NK-92 (cell line): ENCODE measurements around the gene NEFH.
"Not testable (repeated sequence)": the region's sequence is repeated elsewhere in the genome, so short reads cannot be mapped to it uniquely, and the experiment has no call there.

ENCODE experiments used
- DNase-seq: peaks from one replicate; lab custom pipeline; 2025; ENCODE audit not compliant: unreplicated experiment; lab: John Stamatoyannopoulos, UW

NEFH gene

GRCh38 chr22:29463629-29464028 is 16.4 kb upstream of the NEFH start:
- no peak for DNase-seq

- DNase-seq: no peak
Measured at GRCh38 chr22:29464581-29464980, 15.4 kb upstream of the NEFH start.

GRCh38 chr22:29469755-29470154 is 10.3 kb upstream of the NEFH start:
- no peak for DNase-seq

DNA sequence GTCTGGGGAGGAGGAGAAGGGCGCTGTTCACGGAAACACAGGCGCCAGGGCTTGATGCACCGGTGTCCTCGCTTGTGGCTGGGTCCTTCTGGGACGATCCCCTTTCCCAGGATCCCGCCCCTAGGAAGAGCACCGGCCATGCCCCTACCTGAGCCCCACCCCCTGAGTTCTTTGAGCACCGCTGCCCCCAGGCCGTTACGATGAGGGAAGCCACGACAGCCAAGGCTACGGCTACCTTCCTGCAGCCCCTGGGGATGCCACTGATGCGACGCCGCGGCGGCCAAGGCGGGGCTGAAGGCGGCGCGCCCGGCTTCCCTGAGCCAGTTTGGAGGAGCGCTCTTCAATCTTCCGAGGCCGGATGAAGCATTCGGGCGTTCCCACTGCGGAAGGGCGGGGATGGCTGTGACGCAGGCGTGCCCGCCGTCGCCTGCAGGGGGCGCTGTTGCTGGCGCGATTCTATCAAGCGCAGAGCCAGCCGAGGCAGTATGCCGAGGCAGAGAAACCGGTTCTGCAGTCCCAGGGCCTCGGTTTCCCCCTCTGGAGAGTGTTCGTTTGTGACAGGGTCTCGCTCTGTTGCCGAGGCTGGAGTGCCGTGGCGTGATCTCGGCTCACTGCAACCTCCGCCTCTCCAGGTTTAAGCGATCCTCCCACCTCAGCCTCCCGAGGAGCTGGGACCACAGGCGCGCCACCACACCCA is 9.7 kb upstream of the NEFH start:
- DNase-seq: no peak

GRCh38 chr22:29473001-29473400 is 7.0 kb upstream of the NEFH start:
- DNase-seq: no peak

- no peak for DNase-seq
Measured at GRCh38 chr22:29475550-29475949, 4.5 kb upstream of the NEFH start.

GRCh38 chr22:29476116-29476515 is 3.9 kb upstream of the NEFH start:
- no peak for DNase-seq

GRCh38 chr22:29477723-29478318 is 2.2 kb upstream of the NEFH start:
- DNase-seq: no peak

DNA sequence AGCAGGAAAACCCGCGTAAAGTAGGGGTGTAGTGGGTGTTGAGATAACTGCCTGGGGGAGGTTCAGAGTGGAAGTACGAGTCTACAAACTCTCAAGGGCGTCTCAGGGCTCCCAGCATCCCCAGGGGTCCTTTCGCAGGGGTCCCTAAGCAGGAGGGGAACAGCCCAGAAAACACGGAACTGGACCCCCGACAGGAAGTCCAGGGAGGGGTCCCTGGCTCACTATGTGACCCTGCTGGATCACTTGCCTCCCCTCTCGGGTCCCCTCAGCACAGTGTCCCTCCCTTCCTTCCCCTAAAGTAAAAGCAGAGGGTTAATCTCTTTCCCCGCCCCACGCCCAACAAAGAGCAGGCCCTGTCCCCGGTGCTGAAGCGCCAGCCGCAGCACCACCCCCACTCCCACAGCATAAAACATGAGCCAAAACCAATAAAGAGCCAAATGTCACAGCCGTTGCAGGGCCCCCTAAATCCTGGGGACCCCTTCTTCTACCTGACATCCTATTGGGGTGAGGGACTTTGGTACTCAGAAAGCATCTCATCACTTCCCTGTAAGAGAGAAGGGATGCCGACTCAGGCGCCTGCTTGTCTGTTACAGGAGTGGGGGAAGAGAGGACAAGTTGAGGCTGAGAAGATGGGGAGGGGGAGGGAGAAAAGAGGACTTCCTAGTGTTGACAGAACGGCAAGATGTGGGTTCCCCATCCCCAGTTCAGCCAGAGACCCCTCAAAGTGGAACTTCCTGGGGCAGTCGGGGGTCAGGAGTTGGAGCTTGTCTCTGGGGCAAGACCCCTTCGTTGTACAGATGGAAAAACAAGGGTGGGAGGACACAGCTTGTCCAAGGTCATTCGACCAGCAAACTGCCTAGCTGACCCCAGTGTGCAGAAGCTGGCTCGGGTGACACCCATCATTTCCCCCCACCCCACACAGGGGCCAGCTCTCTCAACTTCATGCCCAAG is 1.4 kb upstream of the NEFH start:
- DNase-seq: no peak

- no peak for DNase-seq
Measured at GRCh38 chr22:29480262-29480511, 169 bp downstream of the NEFH start.

DNA sequence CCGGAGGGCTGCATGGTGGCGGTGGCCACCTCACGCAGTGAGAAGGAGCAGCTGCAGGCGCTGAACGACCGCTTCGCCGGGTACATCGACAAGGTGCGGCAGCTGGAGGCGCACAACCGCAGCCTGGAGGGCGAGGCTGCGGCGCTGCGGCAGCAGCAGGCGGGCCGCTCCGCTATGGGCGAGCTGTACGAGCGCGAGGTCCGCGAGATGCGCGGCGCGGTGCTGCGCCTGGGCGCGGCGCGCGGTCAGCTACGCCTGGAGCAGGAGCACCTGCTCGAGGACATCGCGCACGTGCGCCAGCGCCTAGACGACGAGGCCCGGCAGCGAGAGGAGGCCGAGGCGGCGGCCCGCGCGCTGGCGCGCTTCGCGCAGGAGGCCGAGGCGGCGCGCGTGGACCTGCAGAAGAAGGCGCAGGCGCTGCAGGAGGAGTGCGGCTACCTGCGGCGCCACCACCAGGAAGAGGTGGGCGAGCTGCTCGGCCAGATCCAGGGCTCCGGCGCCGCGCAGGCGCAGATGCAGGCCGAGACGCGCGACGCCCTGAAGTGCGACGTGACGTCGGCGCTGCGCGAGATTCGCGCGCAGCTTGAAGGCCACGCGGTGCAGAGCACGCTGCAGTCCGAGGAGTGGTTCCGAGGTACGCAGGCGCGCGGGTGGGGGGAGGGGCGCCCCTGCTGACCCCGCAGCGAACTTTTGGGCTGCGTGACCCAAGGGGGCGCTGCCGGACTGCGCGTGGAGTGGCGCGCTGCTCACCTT is 670 bp downstream of the NEFH start:
- no peak for DNase-seq

DNA sequence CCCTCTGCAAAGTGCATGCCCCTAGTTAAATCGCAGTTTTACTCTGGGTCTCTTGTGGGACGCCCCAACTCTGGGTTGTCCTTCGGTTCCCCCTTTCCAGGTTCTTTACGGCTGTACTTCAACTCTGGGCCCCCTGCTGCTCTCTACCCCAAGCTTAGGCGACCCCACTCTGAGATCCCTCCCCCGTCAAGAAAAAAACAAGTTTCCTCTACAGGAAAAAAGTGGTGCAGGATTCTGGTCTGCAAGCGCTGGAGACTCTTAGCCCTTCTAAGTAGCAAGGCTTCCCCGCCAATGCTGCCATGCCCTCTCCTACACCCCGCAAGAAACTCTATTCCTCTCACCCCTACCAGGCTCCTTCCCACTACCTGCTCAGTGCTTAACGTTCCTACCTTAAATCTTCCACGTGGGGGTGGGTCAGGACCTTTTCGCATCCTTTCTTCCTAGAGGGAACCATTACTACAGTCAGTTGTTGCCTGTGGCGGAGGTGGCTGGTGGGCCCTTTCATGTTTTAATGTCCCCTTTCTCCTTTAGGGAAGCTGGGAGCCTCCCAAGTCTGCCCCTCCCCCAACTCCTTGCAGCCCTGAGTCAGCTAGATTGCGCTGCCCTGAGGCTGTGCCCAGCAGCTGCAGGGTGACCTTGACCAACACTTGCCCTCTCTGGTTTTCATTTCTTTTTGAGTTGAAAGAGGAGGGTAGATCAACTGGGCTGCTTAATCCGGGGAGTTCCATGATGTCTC is 1.4 kb downstream of the NEFH start:
- DNase-seq: no peak

DNA sequence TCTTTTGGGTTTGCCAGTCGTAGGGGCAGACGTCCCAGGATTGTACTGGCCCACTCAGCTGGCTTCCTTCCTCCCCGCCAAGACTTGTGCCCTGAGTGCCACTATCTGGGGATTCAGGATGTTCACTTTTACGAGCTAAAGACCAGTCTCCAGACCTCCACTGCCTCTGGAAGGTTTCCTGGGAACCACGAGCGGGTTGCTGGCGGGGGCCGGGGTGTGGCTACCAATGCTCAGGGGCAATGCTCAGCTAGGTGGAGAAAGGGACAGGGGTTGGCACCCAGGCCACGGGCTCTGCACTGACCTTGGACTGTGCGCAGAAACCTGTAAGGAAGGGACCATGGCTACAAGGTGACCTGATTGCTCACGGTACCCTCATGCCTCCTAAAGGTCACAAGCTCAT is 2.2 kb downstream of the NEFH start:
- no peak for DNase-seq

GRCh38 chr22:29482726-29483125 is 2.7 kb downstream of the NEFH start:
- no peak for DNase-seq

- DNase-seq: no peak
Measured at GRCh38 chr22:29483254-29483653, 3.2 kb downstream of the NEFH start.

DNA sequence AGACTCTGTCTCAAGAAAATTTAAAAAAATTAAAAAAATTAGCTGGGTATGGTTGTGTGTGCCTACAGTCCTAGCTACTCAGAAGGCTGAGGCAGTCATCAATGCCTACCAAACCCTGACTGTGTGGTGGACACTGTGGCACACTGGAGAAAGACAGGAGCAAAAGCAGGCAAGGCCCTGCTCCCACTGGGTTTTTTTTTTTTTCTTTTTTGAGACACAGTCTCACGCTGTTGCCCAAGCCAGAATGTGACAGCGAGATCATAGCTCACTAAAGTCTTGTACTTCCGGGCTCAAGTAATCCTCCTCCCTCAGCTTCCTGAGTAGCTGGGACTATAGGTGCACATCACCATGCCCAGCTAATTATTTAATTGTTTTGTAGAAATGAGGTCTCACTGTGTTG is 4.6 kb downstream of the NEFH start:
- no peak for DNase-seq

GRCh38 chr22:29485448-29485847 is 5.4 kb downstream of the NEFH start:
- DNase-seq: no peak

GRCh38 chr22:29487426-29487986 is 7.5 kb downstream of the NEFH start:
- DNase-seq: no peak

DNA sequence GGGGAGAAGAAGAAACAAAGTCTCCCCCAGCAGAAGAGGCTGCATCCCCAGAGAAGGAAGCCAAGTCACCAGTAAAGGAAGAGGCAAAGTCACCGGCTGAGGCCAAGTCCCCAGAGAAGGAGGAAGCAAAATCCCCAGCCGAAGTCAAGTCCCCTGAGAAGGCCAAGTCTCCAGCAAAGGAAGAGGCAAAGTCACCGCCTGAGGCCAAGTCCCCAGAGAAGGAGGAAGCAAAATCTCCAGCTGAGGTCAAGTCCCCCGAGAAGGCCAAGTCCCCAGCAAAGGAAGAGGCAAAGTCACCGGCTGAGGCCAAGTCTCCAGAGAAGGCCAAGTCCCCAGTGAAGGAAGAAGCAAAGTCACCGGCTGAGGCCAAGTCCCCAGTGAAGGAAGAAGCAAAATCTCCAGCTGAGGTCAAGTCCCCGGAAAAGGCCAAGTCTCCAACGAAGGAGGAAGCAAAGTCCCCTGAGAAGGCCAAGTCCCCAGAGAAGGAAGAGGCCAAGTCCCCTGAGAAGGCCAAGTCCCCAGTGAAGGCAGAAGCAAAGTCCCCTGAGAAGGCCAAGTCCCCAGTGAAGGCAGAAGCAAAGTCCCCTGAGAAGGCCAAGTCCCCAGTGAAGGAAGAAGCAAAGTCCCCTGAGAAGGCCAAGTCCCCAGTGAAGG is 9.2 kb downstream of the NEFH start:
- not testable (repeated sequence) for DNase-seq

GRCh38 chr22:29491012-29491411 is 11.0 kb downstream of the NEFH start:
- DNase-seq: no peak
